HPDE6-E6E7 (cell line): ENCODE results near the gene CBX6.

Experiments used
- DNase-seq: peaks from one replicate; pipeline ENCODE4 v3.0.0; 2011; ENCODE audit warnings: missing footprints; ENCODE audit errors: extremely low spot score

The CBX6 gene

GRCh38 chr22:38820020-38820419 lies 52.0 kb downstream of the CBX6 start:
- no peak for DNase-seq

GRCh38 chr22:38819387-38819940 lies 52.6 kb downstream of the CBX6 start:
- DNase-seq = no peak

GRCh38 chr22:38817196-38817595 lies 54.8 kb downstream of the CBX6 start:
- no peak for DNase-seq

- no peak for DNase-seq
Measured at GRCh38 chr22:38815842-38816241, 56.2 kb downstream of the CBX6 start.
